ENCODE measurements around the gene FCN3. TPM values are rescaled to one million over a fixed set of nuclear protein-coding genes. Genes with fewer than 3 reads are reported as not detected.

The FCN3 gene
- total RNA-seq, 1 experiment from 2014 or later: 0.22 TPM

GRCh38 chr1:27321813-27322568 is 52.6 kb downstream of the FCN3 start, which contains the start of gene TMEM222:
TMEM222 (plus strand) TSS chr1:27322163; CDS start chr1:27322198, 35 bp downstream.
- H3K18ac ChIP-seq (ENCODE audit: insufficient read length, low read depth, low read length): peak within 1 kb of the TSS; percentile 89
- H3K4me1 Mint-ChIP-seq: peaks cover 14 to 15% of the 10 kb centered on the region in 2 experiments
- H3K36me3 Mint-ChIP-seq (ENCODE audit: insufficient read depth in 1 of 3, low read depth in 3 of 3): peaks cover 10 to 26% (median 20%) of the 10 kb centered on the region in 3 experiments; a peak in 6 of 7 replicates
- H3K56ac ChIP-seq (ENCODE audit: insufficient read length, low read depth, low read length): no peak within 1 kb of the TSS
- H2BK15ac ChIP-seq (ENCODE audit: low read depth, low read length): 0 out of 2 replicates have a peak within 1 kb of the TSS, but pooled peaks have one; percentile 56
- H3K23ac ChIP-seq (ENCODE audit: insufficient read length, low read depth, low read length): no peak within 1 kb of the TSS
- peak within 1 kb of the TSS; percentile 90 for H2AFZ ChIP-seq (ENCODE audit: low read length)
- H2BK12ac ChIP-seq (ENCODE audit: insufficient read length, low read depth, low read length): no peak within 1 kb of the TSS
- H4K91ac ChIP-seq (ENCODE audit: insufficient read length, low read depth, low read length): no peak within 1 kb of the TSS
- H2AK5ac ChIP-seq (ENCODE audit: insufficient read length, low read length): no peak within 1 kb of the TSS
- no peaks in the 10 kb centered on the region for H3K9me3 Mint-ChIP-seq
- H2BK5ac ChIP-seq (ENCODE audit: insufficient read length, low read length): no peak within 1 kb of the TSS
- H4K5ac ChIP-seq (ENCODE audit: insufficient read length, low read depth, low read length): no peak within 1 kb of the TSS
- peak within 1 kb of the TSS; percentile 94 to 98 (median 97) for H3K27ac Mint-ChIP-seq
- H2BK120ac ChIP-seq (ENCODE audit: low read depth, low read length, poor library complexity, severe bottlenecking): no peak within 1 kb of the TSS
- no peak within 1 kb of the TSS for H2BK20ac ChIP-seq (ENCODE audit: low read depth, low read length, poor library complexity, severe bottlenecking)
- H4K8ac ChIP-seq (replicated peaks; ENCODE audit: insufficient read length, low read depth, low read length): no peak within 1 kb of the TSS
- H3T11ph ChIP-seq (ENCODE audit: low read length): no peak within 1 kb of the TSS
- H3K79me1 ChIP-seq (ENCODE audit: insufficient read depth, low read depth, low read length, poor library complexity, severe bottlenecking): no peaks in the 10 kb centered on the region
- peak within 1 kb of the TSS; percentile 98 for H3K9ac ChIP-seq (ENCODE audit: extremely low read depth, insufficient read length, low read length)
- no peaks in the 10 kb centered on the region for H3K9me3 ChIP-seq (ENCODE audit: control insufficient read depth, low read depth, low read length)
- H4K20me1 ChIP-seq (ENCODE audit: control insufficient read depth, insufficient read depth, insufficient read length): no peaks in the 10 kb centered on the region
- no CpG with 5 or more reads among the region's 67 CpGs for WGBS (ENCODE audit: extremely low coverage, insufficient read length, low lambda C conversion rate)
- peak; percentile 98 for DNase-seq
- no peaks in the 10 kb centered on the region; the same call in 1 of the 2 replicates for H3K27me3 ChIP-seq (ENCODE audit: insufficient read depth, low read length)
- no peak within 1 kb of the TSS for H3K27ac ChIP-seq (ENCODE audit: insufficient read length, low read depth, low read length)
- peak within 1 kb of the TSS; percentile 95 for H3K4me2 ChIP-seq (ENCODE audit: insufficient read depth, insufficient read length, low read length)
- no peaks in the 10 kb centered on the region for H3K4me1 ChIP-seq (ENCODE audit: insufficient read depth, low read length)
- peaks cover 8% of the 10 kb centered on the region; the same call in 1 of the 2 replicates for H3K79me2 ChIP-seq (ENCODE audit: insufficient read depth, low read length)
- peaks cover 1% of the 10 kb centered on the region for H3K27me3 Mint-ChIP-seq (ENCODE audit: low read depth)
- no peak within 1 kb of the TSS for H3K4ac ChIP-seq (ENCODE audit: low read depth, low read length)
- TF ChIP-seq, protein P1, sequence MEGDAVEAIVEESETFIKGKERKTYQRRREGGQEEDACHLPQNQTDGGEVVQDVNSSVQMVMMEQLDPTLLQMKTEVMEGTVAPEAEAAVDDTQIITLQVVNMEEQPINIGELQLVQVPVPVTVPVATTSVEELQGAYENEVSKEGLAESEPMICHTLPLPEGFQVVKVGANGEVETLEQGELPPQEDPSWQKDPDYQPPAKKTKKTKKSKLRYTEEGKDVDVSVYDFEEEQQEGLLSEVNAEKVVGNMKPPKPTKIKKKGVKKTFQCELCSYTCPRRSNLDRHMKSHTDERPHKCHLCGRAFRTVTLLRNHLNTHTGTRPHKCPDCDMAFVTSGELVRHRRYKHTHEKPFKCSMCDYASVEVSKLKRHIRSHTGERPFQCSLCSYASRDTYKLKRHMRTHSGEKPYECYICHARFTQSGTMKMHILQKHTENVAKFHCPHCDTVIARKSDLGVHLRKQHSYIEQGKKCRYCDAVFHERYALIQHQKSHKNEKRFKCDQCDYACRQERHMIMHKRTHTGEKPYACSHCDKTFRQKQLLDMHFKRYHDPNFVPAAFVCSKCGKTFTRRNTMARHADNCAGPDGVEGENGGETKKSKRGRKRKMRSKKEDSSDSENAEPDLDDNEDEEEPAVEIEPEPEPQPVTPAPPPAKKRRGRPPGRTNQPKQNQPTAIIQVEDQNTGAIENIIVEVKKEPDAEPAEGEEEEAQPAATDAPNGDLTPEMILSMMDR (conservative IDR thresholded peaks at IDR 0.05): no peak
- peaks cover 10% of the 10 kb centered on the region for H3K23me2 ChIP-seq (ENCODE audit: insufficient read length, low read depth, low read length, poor library complexity, severe bottlenecking)
- H3K4me3 Mint-ChIP-seq: peak within 1 kb of the TSS; percentile 96 to 99
- H3K14ac ChIP-seq (ENCODE audit: insufficient read depth, low read length): peak within 1 kb of the TSS; percentile 74; the same call in 1 of the 2 replicates

Other genes with a start within 250 kb of the FCN3 start
- 20.8 and 21.3 TPM in 2 replicates for gene SLC9A1, start 219.7 kb downstream of the FCN3 start, total RNA-seq (2021)
- gene WDTC1, start 140.2 kb downstream of the FCN3 start, total RNA-seq (2021): 19.0 and 20.5 TPM in 2 replicates
- gene TMEM222, start 52.7 kb downstream of the FCN3 start, total RNA-seq (2021): 36.8 and 37.0 TPM in 2 replicates
- gene SYTL1, start 32.8 kb downstream of the FCN3 start, total RNA-seq (2021): 12.0 and 13.0 TPM in 2 replicates
- gene MAP3K6, start 7.9 kb downstream of the FCN3 start, total RNA-seq (2021): 7.0 and 7.7 TPM in 2 replicates
- gene CD164L2, start 8.5 kb upstream of the FCN3 start, total RNA-seq (2021): 1.2 and 1.5 TPM in 2 replicates
- gene GPR3, start 17.8 kb upstream of the FCN3 start, total RNA-seq (2021): 4.3 and 4.4 TPM in 2 replicates
- gene WASF2, start 115.3 kb upstream of the FCN3 start, total RNA-seq (2021): 65.9 and 69.2 TPM in 2 replicates
- gene AHDC1, start 229.3 kb upstream of the FCN3 start, total RNA-seq (2021): 23.7 and 29.4 TPM in 2 replicates

Measured in H9 (cell line).